ENCODE measurements around the gene FMNL2. TPM values are rescaled to one million over a fixed set of nuclear protein-coding genes. Genes with fewer than 3 reads are reported as not detected.

The FMNL2 gene
- total RNA-seq, 1 experiment from 2014 or later = 22.7 TPM

- no peak overlapping the region for H3K27ac ChIP-seq
- no peak for DNase-seq
Measured at GRCh38 chr2:152396763-152397162, 61.8 kb downstream of the FMNL2 start.

GRCh38 chr2:152399003-152399402, 64.0 kb downstream of the FMNL2 start:
- no peaks in the 10 kb centered on the region for H3K4me1 ChIP-seq
- H3K27ac ChIP-seq = no peak overlapping the region
- no peak for DNase-seq
- H3K27me3 ChIP-seq = no peaks in the 10 kb centered on the region
- H3K36me3 ChIP-seq = no peaks in the 10 kb centered on the region
- H3K9me3 ChIP-seq (replicated peaks) = no peaks in the 10 kb centered on the region
- H3K4me3 ChIP-seq = no peak overlapping the region

More at GRCh38 chr2:152396763-152397162, 61.8 kb downstream of the FMNL2 start:
- no peaks in the 10 kb centered on the region for H3K9me3 ChIP-seq (replicated peaks)
- H3K27me3 ChIP-seq = no peaks in the 10 kb centered on the region
- no peaks in the 10 kb centered on the region for H3K4me1 ChIP-seq
- H3K4me3 ChIP-seq = no peak overlapping the region
- H3K36me3 ChIP-seq = no peaks in the 10 kb centered on the region

- Histone ChIP-seq H3K4me1 (no peaks in the 10 kb centered on the region), H3K4me3 (no peak overlapping the region), H3K36me3 (no peaks in the 10 kb centered on the region), H3K27me3 (no peaks in the 10 kb centered on the region), H3K27ac (no peak overlapping the region), H3K9me3 (replicated peaks) (no peaks in the 10 kb centered on the region)
- DNase-seq = no peak
Measured at GRCh38 chr2:152400607-152401214, 65.7 kb downstream of the FMNL2 start.

- H3K4me3 ChIP-seq = no peak overlapping the region
- H3K27ac ChIP-seq = no peak overlapping the region
- H3K4me1 ChIP-seq = no peaks in the 10 kb centered on the region
- H3K27me3 ChIP-seq = no peaks in the 10 kb centered on the region
- no peak for DNase-seq
- H3K9me3 ChIP-seq (replicated peaks) = no peaks in the 10 kb centered on the region
- no peaks in the 10 kb centered on the region for H3K36me3 ChIP-seq
Measured at GRCh38 chr2:152402780-152403759, 68.1 kb downstream of the FMNL2 start.

GRCh38 chr2:152405206-152406118, 70.5 kb downstream of the FMNL2 start:
- Histone ChIP-seq H3K4me3 (no peak overlapping the region), H3K27me3 (no peaks in the 10 kb centered on the region), H3K36me3 (no peaks in the 10 kb centered on the region), H3K4me1 (peaks cover 5% of the 10 kb centered on the region), H3K27ac (no peak overlapping the region), H3K9me3 (replicated peaks) (no peaks in the 10 kb centered on the region)
- DNase-seq = no peak

- Histone ChIP-seq H3K4me3 (no peak overlapping the region), H3K9me3 (replicated peaks) (no peaks in the 10 kb centered on the region), H3K4me1 (peaks cover 5% of the 10 kb centered on the region), H3K27ac (no peak overlapping the region), H3K36me3 (no peaks in the 10 kb centered on the region), H3K27me3 (no peaks in the 10 kb centered on the region)
- no peak for DNase-seq
Measured at GRCh38 chr2:152406119-152406835, 71.3 kb downstream of the FMNL2 start.

- Histone ChIP-seq H3K9me3 (replicated peaks) (no peaks in the 10 kb centered on the region), H3K27ac (no peak overlapping the region), H3K4me3 (no peak overlapping the region), H3K4me1 (peaks cover 5% of the 10 kb centered on the region), H3K27me3 (no peaks in the 10 kb centered on the region), H3K36me3 (no peaks in the 10 kb centered on the region)
- no peak for DNase-seq
Measured at GRCh38 chr2:152406836-152407161, 71.8 kb downstream of the FMNL2 start.

- Histone ChIP-seq H3K9me3 (replicated peaks) (no peaks in the 10 kb centered on the region), H3K27ac (no peak overlapping the region), H3K4me1 (peaks cover 5% of the 10 kb centered on the region), H3K36me3 (no peaks in the 10 kb centered on the region), H3K4me3 (no peak overlapping the region), H3K27me3 (no peaks in the 10 kb centered on the region)
- no peak for DNase-seq
Measured at GRCh38 chr2:152407204-152407721, 72.3 kb downstream of the FMNL2 start.

- Histone ChIP-seq H3K27ac (no peak overlapping the region), H3K36me3 (no peaks in the 10 kb centered on the region), H3K9me3 (replicated peaks) (no peaks in the 10 kb centered on the region), H3K4me1 (peaks cover 5% of the 10 kb centered on the region), H3K4me3 (no peak overlapping the region), H3K27me3 (no peaks in the 10 kb centered on the region)
- DNase-seq = no peak
Measured at GRCh38 chr2:152407806-152408205, 72.8 kb downstream of the FMNL2 start.

- no peak for DNase-seq
- no peak overlapping the region for H3K27ac ChIP-seq
- H3K27me3 ChIP-seq = no peaks in the 10 kb centered on the region
- no peaks in the 10 kb centered on the region for H3K36me3 ChIP-seq
- no peak overlapping the region for H3K4me3 ChIP-seq
- H3K9me3 ChIP-seq (replicated peaks) = no peaks in the 10 kb centered on the region
- H3K4me1 ChIP-seq = peaks cover 5% of the 10 kb centered on the region
Measured at GRCh38 chr2:152408254-152408653, 73.3 kb downstream of the FMNL2 start.

GRCh38 chr2:152409386-152410164, 74.6 kb downstream of the FMNL2 start:
- no peaks in the 10 kb centered on the region for H3K9me3 ChIP-seq (replicated peaks)
- no peak for DNase-seq
- H3K4me1 ChIP-seq = peaks cover 5% of the 10 kb centered on the region
- H3K36me3 ChIP-seq = no peaks in the 10 kb centered on the region
- H3K27ac ChIP-seq = no peak overlapping the region
- no peak overlapping the region for H3K4me3 ChIP-seq
- no peaks in the 10 kb centered on the region for H3K27me3 ChIP-seq

GRCh38 chr2:152410165-152410597, 75.2 kb downstream of the FMNL2 start:
- H3K27ac ChIP-seq = no peak overlapping the region
- no peaks in the 10 kb centered on the region for H3K36me3 ChIP-seq
- no peak overlapping the region for H3K4me3 ChIP-seq
- no peaks in the 10 kb centered on the region for H3K9me3 ChIP-seq (replicated peaks)
- no peaks in the 10 kb centered on the region for H3K27me3 ChIP-seq
- no peak for DNase-seq
- peaks cover 5% of the 10 kb centered on the region for H3K4me1 ChIP-seq

- Histone ChIP-seq H3K4me3 (no peak overlapping the region), H3K9me3 (replicated peaks) (no peaks in the 10 kb centered on the region), H3K4me1 (peaks cover 5% of the 10 kb centered on the region), H3K36me3 (no peaks in the 10 kb centered on the region), H3K27me3 (no peaks in the 10 kb centered on the region), H3K27ac (no peak overlapping the region)
- no peak for DNase-seq
Measured at GRCh38 chr2:152411154-152411553, 76.2 kb downstream of the FMNL2 start.
